Measurements from ENCODE around the gene RASD1. TPM values are rescaled to one million over a fixed set of nuclear protein-coding genes. Genes with fewer than 3 reads are reported as not detected.
"Not testable (repeated sequence)": the region's sequence is repeated elsewhere in the genome, so short reads cannot be mapped to it uniquely, and the experiment has no call there.

The RASD1 gene
- total RNA-seq, 1 donor from 2014 or later: 1.0 TPM

GRCh38 chr17:17491546-17491988, 4.6 kb downstream of the RASD1 start:
- ChIA-PET CTCF (interaction anchor here (1.1 kb wide), 1 partner anchor 150 kb away, joined by 3 read pairs; no protein-coding TSS in a partner anchor), POLR2A (no interaction called here)
- Mint-ChIP-seq H3K4me1 (peaks cover 19% of the 10 kb centered on the region), H3K27ac (no peak overlapping the region), H3K4me3 (no peak overlapping the region), H3K27me3 (peaks cover 8% of the 10 kb centered on the region), H3K36me3 (ENCODE audit: low read depth) (peaks cover 47% of the 10 kb centered on the region), H3K9me3 (no peaks in the 10 kb centered on the region)
- intact Hi-C loops (cut with micrococcal nuclease): loop anchor here (10.0 kb wide), 1 partner anchor 73 kb away; no protein-coding TSS in a partner anchor
- TF ChIP-seq, protein P1, sequence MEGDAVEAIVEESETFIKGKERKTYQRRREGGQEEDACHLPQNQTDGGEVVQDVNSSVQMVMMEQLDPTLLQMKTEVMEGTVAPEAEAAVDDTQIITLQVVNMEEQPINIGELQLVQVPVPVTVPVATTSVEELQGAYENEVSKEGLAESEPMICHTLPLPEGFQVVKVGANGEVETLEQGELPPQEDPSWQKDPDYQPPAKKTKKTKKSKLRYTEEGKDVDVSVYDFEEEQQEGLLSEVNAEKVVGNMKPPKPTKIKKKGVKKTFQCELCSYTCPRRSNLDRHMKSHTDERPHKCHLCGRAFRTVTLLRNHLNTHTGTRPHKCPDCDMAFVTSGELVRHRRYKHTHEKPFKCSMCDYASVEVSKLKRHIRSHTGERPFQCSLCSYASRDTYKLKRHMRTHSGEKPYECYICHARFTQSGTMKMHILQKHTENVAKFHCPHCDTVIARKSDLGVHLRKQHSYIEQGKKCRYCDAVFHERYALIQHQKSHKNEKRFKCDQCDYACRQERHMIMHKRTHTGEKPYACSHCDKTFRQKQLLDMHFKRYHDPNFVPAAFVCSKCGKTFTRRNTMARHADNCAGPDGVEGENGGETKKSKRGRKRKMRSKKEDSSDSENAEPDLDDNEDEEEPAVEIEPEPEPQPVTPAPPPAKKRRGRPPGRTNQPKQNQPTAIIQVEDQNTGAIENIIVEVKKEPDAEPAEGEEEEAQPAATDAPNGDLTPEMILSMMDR (IDR thresholded peaks at IDR 0.05): no peak
- DNase-seq (no peak), ATAC-seq (ENCODE audit: low read depth) (no peak)

DNA sequence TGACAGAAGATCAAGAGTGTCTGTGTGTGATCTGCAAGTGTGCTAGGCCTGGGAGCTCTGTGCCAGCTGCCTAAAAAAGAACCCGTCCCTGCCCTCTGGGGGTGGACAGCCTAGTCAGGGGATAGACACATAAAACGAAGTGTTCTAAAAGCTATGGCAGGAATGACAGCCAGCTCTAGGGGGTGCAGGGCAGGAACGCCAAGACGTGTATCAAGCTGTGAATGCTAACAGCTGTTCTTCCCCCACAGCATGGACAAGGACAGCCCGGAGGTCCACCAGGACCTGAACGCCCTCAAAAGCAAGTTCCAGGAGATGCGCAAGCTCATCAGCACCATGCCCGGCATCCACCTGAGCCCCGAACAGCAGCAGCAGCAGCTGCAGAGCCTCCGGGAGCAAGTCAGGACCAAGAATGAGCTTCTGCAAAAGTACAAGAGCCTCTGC, 5.1 kb downstream of the RASD1 start:
- ATAC-seq (ENCODE audit: low read depth) (no peak), DNase-seq (no peak)
- Mint-ChIP-seq H3K27me3 (peaks cover 8% of the 10 kb centered on the region), H3K9me3 (no peaks in the 10 kb centered on the region), H3K4me3 (no peak overlapping the region), H3K27ac (no peak overlapping the region), H3K4me1 (peaks cover 19% of the 10 kb centered on the region), H3K36me3 (ENCODE audit: low read depth) (peaks cover 47% of the 10 kb centered on the region)
- CTCF ChIA-PET: interaction anchor here (1.1 kb wide), 1 partner anchor 150 kb away, joined by 3 read pairs; no protein-coding TSS in a partner anchor
- intact Hi-C loops (cut with micrococcal nuclease): loop anchor here (10.0 kb wide), 1 partner anchor 74 kb away; no protein-coding TSS in a partner anchor
- POLR2A ChIA-PET: no interaction called here
- TF ChIP-seq, protein P1 (IDR thresholded peaks at IDR 0.05): no peak

GRCh38 chr17:17487998-17488397, 8.2 kb downstream of the RASD1 start:
- ATAC-seq (ENCODE audit: low read depth) (no peak), DNase-seq (no peak)
- H3K27ac Mint-ChIP-seq: no peak overlapping the region
- H3K4me1 Mint-ChIP-seq: peaks cover 9% of the 10 kb centered on the region
- H3K36me3 Mint-ChIP-seq (ENCODE audit: low read depth): peaks cover 57% of the 10 kb centered on the region
- no peaks in the 10 kb centered on the region for H3K9me3 Mint-ChIP-seq
- CTCF ChIA-PET: no interaction called here
- POLR2A ChIA-PET: no interaction called here
- TF ChIP-seq, protein P1 (IDR thresholded peaks at IDR 0.05): no peak
- H3K4me3 Mint-ChIP-seq: no peak overlapping the region
- H3K27me3 Mint-ChIP-seq: no peaks in the 10 kb centered on the region
- intact Hi-C loops (cut with micrococcal nuclease): no loop called here

DNA sequence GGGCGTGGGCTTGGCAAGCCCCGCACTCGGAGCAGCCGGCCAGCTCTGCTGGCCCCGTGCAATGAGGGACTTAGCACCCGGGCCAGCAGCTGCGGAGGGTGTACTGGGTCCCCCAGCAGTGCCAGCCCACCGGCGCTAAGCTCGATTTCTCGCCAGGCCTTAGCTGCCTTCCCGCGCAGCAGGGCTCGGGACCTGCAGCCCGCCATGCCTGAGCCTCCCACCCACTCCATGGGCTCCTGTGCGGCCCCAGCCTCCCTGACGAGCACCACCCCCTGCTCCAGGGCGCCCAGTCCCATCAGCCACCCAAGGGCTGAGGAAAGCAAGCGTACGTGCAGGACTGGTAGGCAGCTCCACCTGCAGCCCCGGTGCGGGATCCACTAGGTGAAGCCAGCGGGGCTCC, 9.8 kb downstream of the RASD1 start:
- peaks cover 14% of the 10 kb centered on the region for H3K4me1 Mint-ChIP-seq
- CTCF ChIA-PET; H3K9me3 Mint-ChIP-seq; POLR2A ChIA-PET; intact Hi-C loops (cut with micrococcal nuclease); DNase-seq; H3K27ac Mint-ChIP-seq; ATAC-seq (ENCODE audit: low read depth); H3K4me3 Mint-ChIP-seq; H3K27me3 Mint-ChIP-seq: not testable (repeated sequence)
- H3K36me3 Mint-ChIP-seq (ENCODE audit: low read depth): peaks cover 46% of the 10 kb centered on the region

DNA sequence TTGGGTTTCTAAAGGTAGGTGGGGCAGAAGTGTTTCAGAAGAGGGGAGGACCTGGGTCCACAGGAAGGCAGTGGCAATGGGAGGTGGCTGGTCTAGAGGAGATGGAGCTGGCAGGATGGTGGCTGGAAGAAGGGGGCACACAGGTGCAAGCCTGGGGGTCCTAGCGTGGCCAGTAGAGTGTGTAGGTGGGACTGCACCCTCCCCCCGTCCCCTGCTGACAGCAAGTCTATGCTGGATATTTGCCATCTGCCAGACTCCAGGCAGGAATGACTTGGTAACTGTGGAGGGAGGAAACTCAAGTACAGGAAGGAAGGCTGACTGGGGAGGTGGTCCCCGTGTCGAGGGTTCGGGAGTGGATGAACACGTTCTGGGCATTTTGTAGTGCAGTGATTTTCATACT, 10.8 kb downstream of the RASD1 start:
- no peak overlapping the region for H3K27ac Mint-ChIP-seq
- intact Hi-C loops (cut with micrococcal nuclease): no loop called here
- no peak for ATAC-seq (ENCODE audit: low read depth)
- POLR2A ChIA-PET: no interaction called here
- CTCF ChIA-PET: no interaction called here
- H3K4me1 Mint-ChIP-seq: peaks cover 20% of the 10 kb centered on the region
- no peak overlapping the region for H3K4me3 Mint-ChIP-seq
- H3K36me3 Mint-ChIP-seq (ENCODE audit: low read depth): peaks cover 48% of the 10 kb centered on the region
- DNase-seq: no peak
- no peaks in the 10 kb centered on the region for H3K9me3 Mint-ChIP-seq
- TF ChIP-seq, protein P1 (IDR thresholded peaks at IDR 0.05): no peak
- no peaks in the 10 kb centered on the region for H3K27me3 Mint-ChIP-seq

- H3K4me1 Mint-ChIP-seq: peaks cover 23% of the 10 kb centered on the region
- H3K36me3 Mint-ChIP-seq (ENCODE audit: low read depth): peaks cover 49% of the 10 kb centered on the region
- no peak overlapping the region for H3K4me3 Mint-ChIP-seq
- intact Hi-C loops (cut with micrococcal nuclease): no loop called here
- no peak for DNase-seq
- TF ChIP-seq, protein P1 (IDR thresholded peaks at IDR 0.05): no peak
- ATAC-seq (ENCODE audit: low read depth): no peak
- CTCF ChIA-PET: no interaction called here
- POLR2A ChIA-PET: no interaction called here
- H3K9me3 Mint-ChIP-seq: no peaks in the 10 kb centered on the region
- H3K27ac Mint-ChIP-seq: no peak overlapping the region
- H3K27me3 Mint-ChIP-seq: no peaks in the 10 kb centered on the region
These were observed 11.7 kb downstream of the RASD1 start for GRCh38 chr17:17484451-17484899.

Data from activated B cell treated with CpG ODN at 0.5 μM for 24 hours (primary cell).